Endothelial cell of umbilical vein (primary cell): ENCODE measurements around the gene AP3S1. TPM values are rescaled to one million over a fixed set of nuclear protein-coding genes. Genes with fewer than 3 reads are reported as not detected.

Source experiments
- BruUV-seq: library from RNA; stranded (reverse); fragments of 400-500 nt; replicated peaks from 2 replicates; lab custom pipeline; 2021; lab: Mats Ljungman, UMichigan
- CTCF ChIA-PET: fragments of 300-600, 350-600 bp; sonication (Branson Sonifier 250); formaldehyde crosslinking; loops from one replicate; lab custom pipeline; 2021; ENCODE audit warnings: antibody characterized with exemption, inconsistent platforms; lab: Charles Lee
- POLR2A ChIA-PET: fragments of 300-600, 350-600 bp; sonication (Branson Sonifier 250); formaldehyde crosslinking; loops from one replicate; lab custom pipeline; 2021; ENCODE audit warnings: antibody characterized with exemption, inconsistent platforms; lab: Charles Lee
- DNase-seq: peaks from one replicate; pipeline ENCODE4 v3.0.0-alpha.2; 2011; ENCODE audit warnings: low read depth, low spot score
- FAIRE-seq: peaks from 2 replicates; lab custom pipeline; 2011; peaks lifted over from hg19 to GRCh38; lab: Jason Lieb, UNC
- H2AFZ ChIP-seq: 2 replicates; pipeline ENCODE4 v1.6.0; 2012; ENCODE audit warnings: low read depth, low read length, control low read depth, inconsistent platforms
- H3K27ac ChIP-seq: 2 replicates; pipeline ENCODE4 v1.5.1; 2011; ENCODE audit warnings: low read depth, mild to moderate bottlenecking, control low read depth, low read length, moderate library complexity; ENCODE audit not compliant: insufficient read depth
- H3K27me3 ChIP-seq, 2 experiments: 2 replicates each; pipeline versions ENCODE4 v1.6.0 to v1.6.1; 2011; ENCODE audit warnings: low read length in 2 of 2, mixed read lengths in 1 of 2; ENCODE audit not compliant: control insufficient read depth in 2 of 2, insufficient read depth in 2 of 2
- H3K36me3 ChIP-seq, 2 experiments: 2 replicates in 1 of 2; 3 replicates in 1 of 2; pipeline ENCODE4 v1.5.1; 2011; ENCODE audit warnings: low read length in 2 of 2, mild to moderate bottlenecking in 1 of 2, moderate library complexity in 1 of 2; ENCODE audit not compliant: control insufficient read depth in 2 of 2, insufficient read depth in 2 of 2; ENCODE audit errors: extremely low read depth in 1 of 2
- H3K4me1 ChIP-seq: 3 replicates; pipeline ENCODE4 v1.5.1; 2011; ENCODE audit warnings: mild to moderate bottlenecking, low read length; ENCODE audit not compliant: control insufficient read depth, insufficient read depth; ENCODE audit errors: extremely low read depth
- H3K4me2 ChIP-seq: 2 replicates; pipeline ENCODE4 v1.6.1; 2011; ENCODE audit warnings: low read length, control low read depth, mixed read lengths; ENCODE audit not compliant: insufficient read depth
- H3K4me3 ChIP-seq, 3 experiments: fragments of 200-600 bp in 1 of 3; sonication (generic), shearing (Covaris generic) in 1 of 3; replicated peaks in 1 of 3; 2 replicates each; pipeline ENCODE4 v1.5.1; 2011 to 2016; ENCODE audit warnings: control low read depth in 3 of 3, low read length in 3 of 3, mild to moderate bottlenecking in 2 of 3, inconsistent platforms in 1 of 3, low read depth in 1 of 3, moderate library complexity in 1 of 3; ENCODE audit not compliant: insufficient read depth in 1 of 3
- H3K79me2 ChIP-seq: 2 replicates; pipeline ENCODE4 v1.6.0; 2012; ENCODE audit warnings: low read length, inconsistent platforms; ENCODE audit not compliant: control insufficient read depth, insufficient read depth
- H3K9ac ChIP-seq: replicated peaks from 2 replicates; pipeline ENCODE3; 2011; ENCODE audit warnings: low read length, control low read depth; ENCODE audit not compliant: insufficient read depth; ENCODE audit errors: extremely low read depth
- H3K9me1 ChIP-seq: replicated peaks from 3 replicates; pipeline ENCODE4 v1.6.0; 2011; ENCODE audit warnings: mild to moderate bottlenecking, low read length; ENCODE audit not compliant: control insufficient read depth, insufficient read depth; ENCODE audit errors: extremely low read depth
- H3K9me3 ChIP-seq: replicated peaks from 2 replicates; pipeline ENCODE4 v1.5.1; 2012; ENCODE audit warnings: low read length, inconsistent platforms; ENCODE audit not compliant: control insufficient read depth, insufficient read depth
- H4K20me1 ChIP-seq: replicated peaks from 2 replicates; pipeline ENCODE3; 2011; ENCODE audit warnings: mild to moderate bottlenecking, low read length; ENCODE audit not compliant: control insufficient read depth, insufficient read depth; ENCODE audit errors: extremely low read depth
- EZH2 ChIP-seq: IDR thresholded peaks from 2 replicates; pipeline ENCODE4 v1.6.1; 2012; ENCODE audit warnings: borderline replicate concordance, low read depth, mild to moderate bottlenecking, moderate library complexity, low read length, inconsistent platforms; ENCODE audit not compliant: severe bottlenecking
- FOS ChIP-seq: IDR thresholded peaks from 2 replicates; pipeline ENCODE4 v1.6.1; 2011; ENCODE audit warnings: mild to moderate bottlenecking, low read length, moderate library complexity, borderline replicate concordance; ENCODE audit not compliant: insufficient read depth
- GATA2 ChIP-seq: IDR thresholded peaks from 2 replicates; pipeline ENCODE4 v1.7.0; 2011; ENCODE audit warnings: low read depth, mild to moderate bottlenecking, moderate library complexity, mixed read lengths, low read length; ENCODE audit not compliant: insufficient read length, insufficient read depth
- JUN ChIP-seq: IDR thresholded peaks from 2 replicates; pipeline ENCODE4 v1.6.1; 2011; ENCODE audit warnings: borderline replicate concordance, low read depth; ENCODE audit not compliant: insufficient read length, insufficient read depth
- MYC ChIP-seq: IDR thresholded peaks from one replicate; pipeline ENCODE4 v1.6.1; 2011; ENCODE audit warnings: mild to moderate bottlenecking, low read depth, low read length
- POLR2A ChIP-seq: IDR thresholded peaks from 2 replicates; pipeline ENCODE4 v1.6.1; 2012; ENCODE audit warnings: low read depth, mild to moderate bottlenecking, control low read depth, low read length
- POLR2AphosphoS5 ChIP-seq: IDR thresholded peaks from 2 replicates; pipeline ENCODE4 v1.6.1; 2012; ENCODE audit warnings: low read depth, mild to moderate bottlenecking, control low read depth, low read length, moderate library complexity; ENCODE audit not compliant: insufficient read depth
- dilution Hi-C: fragments of 300-500 bp; cut with MboI; formaldehyde crosslinking; loops from one replicate; pipeline ENCODE4 v1.15.0; 2019; ENCODE audit warnings: low sequenced_read_pairs; ENCODE audit not compliant: extremely low pct_ligation_motif_present
- intact Hi-C: fragments of 100-400 bp; cut with micrococcal nuclease; formaldehyde crosslinking; loops from one replicate; pipeline ENCODE4 v1.10.0; 2022
- polyA plus RNA-seq, 4 experiments: library from polyadenylated mRNA; depleted of rRNA in 3 of 4; stranded (reverse) in 3 of 4; unstranded in 1 of 4; fragments of >200 nt; gene quantifications; 2 replicates each; pipeline versions ENCODE4 v1.2.1 to v1.2.3, GENCODE V29; 2011 to 2012; ENCODE audit warnings: missing spikeins in 1 of 4
- total RNA-seq: library from RNA; stranded (reverse); gene quantifications from 2 replicates; pipeline ENCODE4 v1.2.3, GENCODE V29; 2021
- TF ChIP-seq, protein P1 (sequence below), 2 donors: IDR thresholded peaks; 1 replicate in 1 of 2; 2 replicates in 1 of 2; pipeline ENCODE4 v1.5.1; 2011; ENCODE audit warnings: low read length in 2 of 2, mild to moderate bottlenecking in 2 of 2, moderate library complexity in 2 of 2, control low read depth in 1 of 2, inconsistent platforms in 1 of 2, low read depth in 1 of 2; ENCODE audit not compliant: insufficient read depth in 1 of 2; ENCODE audit errors: extremely low read depth in 1 of 2
- TF ChIP-seq, protein P2 (sequence below): IDR thresholded peaks from 2 replicates; pipeline ENCODE4 v1.6.1; 2011; ENCODE audit not compliant: insufficient read depth, insufficient read length

Gene AP3S1
- total and polyA plus RNA-seq, 2 donors (not counting 3 experiments of a cell fraction or from before 2014, with no cell fraction given): 26.5 to 85.7 TPM

DNA sequence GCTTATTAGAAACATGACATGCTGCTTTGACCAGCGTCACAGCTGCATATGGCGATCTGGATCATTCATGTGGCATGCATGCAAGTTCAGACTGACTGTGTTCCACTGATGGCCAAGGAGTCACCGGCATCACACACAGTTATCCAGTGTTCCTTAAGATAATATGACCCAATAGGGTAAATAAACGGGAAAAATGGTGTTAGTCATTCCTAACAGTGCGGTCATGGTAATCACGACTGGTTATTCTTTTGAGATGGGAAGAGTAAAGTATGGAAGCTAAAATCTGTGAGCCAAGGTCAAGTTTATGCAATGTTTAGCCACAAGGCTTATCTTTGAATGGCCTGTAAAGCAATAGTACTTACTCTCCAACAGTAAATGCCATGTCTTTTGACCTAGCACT, 91.3 kb downstream of the AP3S1 start:
- DNase-seq: no peak
- H2AFZ ChIP-seq: no peak overlapping the region
- BruUV-seq: no TSS peak
- H3K4me1 ChIP-seq: no peaks in the 10 kb centered on the region
- H3K4me2 ChIP-seq: no peak overlapping the region
- H3K27ac ChIP-seq: no peak overlapping the region
- TF ChIP-seq EZH2 (no peak), POLR2A (no peak), GATA2 (no peak), FOS (no peak), MYC (no peak), JUN (no peak), POLR2AphosphoS5 (no peak)
- TF ChIP-seq, protein P1, sequence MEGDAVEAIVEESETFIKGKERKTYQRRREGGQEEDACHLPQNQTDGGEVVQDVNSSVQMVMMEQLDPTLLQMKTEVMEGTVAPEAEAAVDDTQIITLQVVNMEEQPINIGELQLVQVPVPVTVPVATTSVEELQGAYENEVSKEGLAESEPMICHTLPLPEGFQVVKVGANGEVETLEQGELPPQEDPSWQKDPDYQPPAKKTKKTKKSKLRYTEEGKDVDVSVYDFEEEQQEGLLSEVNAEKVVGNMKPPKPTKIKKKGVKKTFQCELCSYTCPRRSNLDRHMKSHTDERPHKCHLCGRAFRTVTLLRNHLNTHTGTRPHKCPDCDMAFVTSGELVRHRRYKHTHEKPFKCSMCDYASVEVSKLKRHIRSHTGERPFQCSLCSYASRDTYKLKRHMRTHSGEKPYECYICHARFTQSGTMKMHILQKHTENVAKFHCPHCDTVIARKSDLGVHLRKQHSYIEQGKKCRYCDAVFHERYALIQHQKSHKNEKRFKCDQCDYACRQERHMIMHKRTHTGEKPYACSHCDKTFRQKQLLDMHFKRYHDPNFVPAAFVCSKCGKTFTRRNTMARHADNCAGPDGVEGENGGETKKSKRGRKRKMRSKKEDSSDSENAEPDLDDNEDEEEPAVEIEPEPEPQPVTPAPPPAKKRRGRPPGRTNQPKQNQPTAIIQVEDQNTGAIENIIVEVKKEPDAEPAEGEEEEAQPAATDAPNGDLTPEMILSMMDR (IDR thresholded peaks at IDR 0.05; ENCODE audit: extremely low read depth in 1 of 2, insufficient read depth in 1 of 2, low read depth in 1 of 2, low read length in 2 of 2): no peak
- TF ChIP-seq, protein P2, sequence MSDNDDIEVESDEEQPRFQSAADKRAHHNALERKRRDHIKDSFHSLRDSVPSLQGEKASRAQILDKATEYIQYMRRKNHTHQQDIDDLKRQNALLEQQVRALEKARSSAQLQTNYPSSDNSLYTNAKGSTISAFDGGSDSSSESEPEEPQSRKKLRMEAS: no peak
- H3K79me2 ChIP-seq: no peaks in the 10 kb centered on the region
- H3K4me3 ChIP-seq: no peak overlapping the region
- intact Hi-C loops (no loop called here), dilution Hi-C loops (no loop called here)
- POLR2A ChIA-PET: no interaction called here
- H4K20me1 ChIP-seq: no peaks in the 10 kb centered on the region
- H3K9ac ChIP-seq: no peak overlapping the region
- H3K9me3 ChIP-seq: no peaks in the 10 kb centered on the region
- H3K36me3 ChIP-seq: no peaks in the 10 kb centered on the region
- CTCF ChIA-PET: no interaction called here
- H3K27me3 ChIP-seq: no peaks in the 10 kb centered on the region
- H3K9me1 ChIP-seq: no peaks in the 10 kb centered on the region
- FAIRE-seq: no peak
